Suppressor macrophage treated with lipopolysaccharide for 1 hour (primary cell): ENCODE data around the gene PPIH.
"Not testable (repeated sequence)": the region's sequence is repeated elsewhere in the genome, so short reads cannot be mapped to it uniquely, and the experiment has no call there.

Experiments
- DNase-seq, 3 donors: peaks; one replicate each; pipeline ENCODE4 v3.0.0-alpha.2; 2020 to 2022

The PPIH gene

DNA sequence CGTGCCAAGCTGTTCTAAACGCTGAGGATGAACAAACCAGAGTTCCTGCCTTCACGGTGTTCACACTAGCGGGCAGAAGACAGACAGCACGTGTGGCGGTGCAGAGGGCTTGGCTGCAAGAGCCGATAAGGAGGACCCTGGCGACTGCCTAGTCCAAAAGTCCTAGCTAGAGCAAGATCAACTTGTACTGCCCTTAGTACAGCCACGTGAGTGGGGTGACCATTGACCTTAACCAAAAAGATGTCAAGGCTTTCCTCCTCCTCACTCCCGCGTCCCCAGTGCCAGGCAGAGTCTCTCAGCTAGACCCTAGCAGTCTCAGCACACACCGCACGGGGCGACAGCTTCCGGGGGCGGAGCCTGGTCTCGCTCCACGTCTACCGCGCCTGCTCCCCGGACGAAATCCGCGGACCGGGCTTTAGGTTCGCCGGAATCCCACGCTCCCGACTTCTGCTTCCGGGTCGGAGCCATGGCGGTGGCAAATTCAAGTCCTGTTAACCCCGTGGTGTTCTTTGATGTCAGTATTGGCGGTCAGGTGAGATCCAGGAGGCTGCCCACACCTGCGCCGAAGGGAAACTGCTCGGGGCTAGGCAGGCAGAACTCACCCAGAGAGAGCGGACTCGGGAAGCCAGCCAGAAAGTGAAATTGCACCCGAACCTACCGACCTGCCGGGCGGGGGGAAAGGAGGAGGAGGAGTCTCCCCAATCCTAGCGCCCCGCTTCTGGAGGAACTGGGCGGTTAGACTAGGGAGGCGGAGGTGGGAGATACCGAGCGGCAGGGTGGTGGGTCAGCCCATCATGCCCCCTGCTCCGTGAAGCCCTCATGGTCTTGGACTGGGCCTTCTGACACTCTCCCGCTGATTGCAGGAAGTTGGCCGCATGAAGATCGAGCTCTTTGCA, at the start of gene PPIH:
Gene PPIH, plus strand, starts transcription at position 443 of the 896 bp plus-strand sequence. Its CDS starts 24 bp downstream, at position 467.
- DNase-seq: peak; percentile 95 to 97 (median 97)

DNA sequence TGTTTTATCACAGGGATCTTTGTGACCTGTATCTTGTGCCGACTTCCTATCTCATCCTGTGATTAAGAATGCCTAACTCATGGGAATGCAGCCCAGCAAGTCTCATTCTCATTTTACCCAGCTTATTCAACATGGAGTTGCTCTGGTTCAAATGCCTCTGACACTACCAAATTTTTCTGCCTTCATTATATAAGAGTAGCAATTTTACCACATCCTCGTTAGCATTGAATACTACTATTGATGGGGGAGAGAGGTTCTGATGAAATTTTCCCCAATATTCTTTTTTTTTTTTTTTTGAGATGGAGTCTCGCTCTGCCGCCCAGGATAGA, 44.5 kb upstream of the PPIH start:
- DNase-seq: no peak

DNA sequence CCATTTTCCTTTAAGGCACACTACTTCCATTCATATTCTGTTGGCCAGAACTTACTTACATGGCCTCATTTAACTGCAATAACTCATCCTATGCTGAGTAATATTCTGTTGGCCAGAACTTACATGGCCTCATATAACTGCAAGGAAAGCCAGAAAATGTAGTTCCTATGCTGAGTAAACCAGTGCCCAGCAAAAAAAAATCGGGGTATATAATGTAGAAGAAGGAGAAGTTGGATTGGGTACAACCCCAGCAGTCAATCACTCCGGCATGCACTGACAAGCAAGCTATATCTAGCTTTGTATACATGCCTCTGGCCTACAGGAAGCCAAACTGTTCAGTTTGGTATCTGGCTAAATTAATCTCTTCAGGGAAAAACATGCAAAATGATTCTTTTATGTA, 39.4 kb upstream of the PPIH start:
- DNase-seq: no peak

DNA sequence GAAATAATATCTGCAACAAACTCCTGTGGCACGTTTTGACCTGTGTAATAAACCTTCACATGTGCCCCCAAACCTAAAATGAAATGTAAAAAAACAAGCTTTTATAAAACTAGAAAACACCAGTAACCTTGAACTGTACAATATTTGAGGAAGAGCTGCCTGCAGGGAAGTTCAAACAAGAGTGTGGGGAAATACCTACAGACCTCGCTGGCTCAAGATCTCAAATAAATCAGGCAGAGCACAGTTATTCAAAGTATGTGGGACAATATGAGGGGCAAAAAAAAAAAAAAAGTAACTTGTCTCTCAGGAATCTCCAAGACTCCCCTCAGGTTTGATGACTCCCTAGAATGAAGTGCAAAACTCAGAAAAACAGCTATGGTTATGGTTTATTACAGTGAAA, 37.9 kb upstream of the PPIH start:
- DNase-seq: no peak

DNA sequence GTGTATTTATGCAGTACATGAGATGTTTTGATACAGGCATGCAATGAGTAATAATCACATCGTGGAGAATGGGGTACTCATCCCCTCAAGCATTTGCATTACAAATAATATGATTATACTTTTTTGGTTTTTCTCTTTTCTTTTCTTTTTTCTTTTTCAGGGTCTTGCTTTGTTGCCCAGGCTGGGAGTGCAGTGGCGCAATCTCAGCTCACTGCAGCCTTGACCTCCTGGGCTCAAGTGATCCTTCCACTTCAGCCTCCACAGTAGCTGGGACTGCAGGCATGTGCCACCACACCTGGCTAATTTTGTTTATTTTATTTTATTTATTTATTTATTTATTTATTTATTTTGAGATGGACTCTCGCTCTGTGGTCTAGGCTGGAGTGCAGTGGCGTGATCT, 37.0 kb upstream of the PPIH start:
- not testable (repeated sequence) for DNase-seq

DNA sequence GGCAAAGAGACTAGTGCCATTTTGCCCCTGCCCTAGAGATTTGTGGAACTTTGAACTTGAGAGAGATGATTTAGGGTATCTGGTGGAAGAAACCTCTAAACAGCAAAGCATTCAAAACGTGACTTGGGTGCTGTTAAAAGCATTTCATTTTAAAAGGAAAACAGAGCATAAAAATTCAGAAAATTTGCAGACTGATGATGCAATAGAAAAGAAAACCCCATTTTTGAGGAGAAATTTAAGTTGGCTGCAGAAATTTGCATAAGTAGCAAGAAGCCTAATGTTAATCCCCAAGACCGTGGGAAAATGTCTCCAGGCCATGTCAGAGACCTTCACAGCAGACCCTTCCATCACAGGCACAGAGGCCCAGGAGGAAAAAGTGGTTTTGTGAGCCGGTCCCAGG, 31.0 kb upstream of the PPIH start:
- not testable (repeated sequence) for DNase-seq

DNA sequence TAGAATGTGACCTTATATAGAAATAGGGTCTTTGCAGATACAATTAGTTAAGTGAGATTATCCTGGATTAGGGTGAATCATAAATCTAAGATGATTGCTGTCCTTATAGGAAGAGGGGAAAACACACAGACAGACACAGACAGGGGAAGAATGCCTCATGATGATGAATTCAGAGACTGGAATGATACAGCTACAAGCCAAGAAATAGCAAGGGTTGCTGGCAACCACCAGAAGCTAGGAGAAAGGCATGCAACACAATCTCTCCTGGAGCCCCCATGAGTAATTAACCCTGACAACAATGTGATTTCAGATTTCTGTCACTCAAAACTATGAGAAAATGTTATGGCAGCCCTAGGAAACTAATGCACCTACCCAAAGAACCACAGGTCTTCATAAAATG, 19.1 kb upstream of the PPIH start:
- no peak for DNase-seq

DNA sequence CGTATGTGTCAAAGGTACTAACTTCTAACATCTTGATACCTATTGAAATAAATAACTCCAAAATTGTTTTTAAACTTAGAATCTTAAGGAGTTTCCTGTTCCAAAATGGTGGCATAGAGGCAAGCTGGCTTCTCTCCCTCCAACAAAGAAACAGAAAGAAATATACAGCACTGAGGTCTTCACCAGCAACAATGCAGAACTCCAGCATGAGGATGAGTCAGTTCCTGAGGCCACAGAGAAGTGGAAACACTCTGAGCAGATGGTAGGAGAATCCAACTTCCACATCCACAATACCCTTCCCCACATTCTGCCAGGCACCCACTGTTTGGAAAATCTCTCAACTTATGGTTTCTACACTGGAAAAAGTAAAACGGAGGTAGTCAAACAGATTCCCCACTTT, 12.2 kb upstream of the PPIH start:
- DNase-seq: peak; percentile 67 to 77 (median 77)

DNA sequence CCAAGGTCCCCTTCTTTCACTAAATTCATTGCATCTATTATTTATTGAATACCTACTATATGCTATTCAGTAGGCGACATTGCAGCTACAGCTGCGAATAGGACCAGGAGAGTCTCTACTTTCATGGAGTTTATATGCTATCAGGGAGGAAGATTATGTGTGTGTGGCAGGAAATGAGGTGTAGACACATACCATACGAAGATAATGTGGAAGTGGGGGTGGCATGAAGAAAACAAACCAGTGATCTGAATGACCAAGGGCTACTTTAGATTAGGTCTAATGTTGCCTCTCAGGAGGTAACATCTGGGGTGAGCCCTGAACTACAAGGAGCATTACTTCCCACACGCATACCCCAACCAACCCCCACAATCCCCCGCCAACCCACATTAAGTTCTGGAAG, 1.0 kb upstream of the PPIH start:
- DNase-seq: no peak

DNA sequence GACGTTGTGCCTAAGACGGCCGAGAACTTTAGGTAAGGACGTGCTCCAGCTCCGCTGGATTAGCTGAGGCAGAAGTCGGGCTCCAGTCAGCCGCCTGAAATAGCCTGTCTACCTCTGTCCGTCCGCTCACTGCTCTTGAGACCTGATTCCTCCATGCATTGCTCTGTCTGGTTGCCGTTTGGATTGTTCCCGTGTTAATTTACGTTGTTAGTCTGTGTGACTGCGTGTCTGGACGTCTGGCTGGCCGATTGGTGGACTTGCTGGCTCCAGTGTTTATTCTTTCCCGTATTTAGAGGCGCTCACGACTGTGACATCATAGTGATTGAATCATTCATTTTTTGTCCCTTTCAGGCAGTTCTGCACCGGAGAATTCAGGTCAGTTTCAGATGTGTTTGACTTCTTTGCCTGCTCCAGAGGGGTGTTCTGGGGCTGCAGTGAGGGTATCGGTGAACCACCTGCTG, 684 bp downstream of the PPIH start:
- peak; percentile 11 to 37 (median 27) for DNase-seq

DNA sequence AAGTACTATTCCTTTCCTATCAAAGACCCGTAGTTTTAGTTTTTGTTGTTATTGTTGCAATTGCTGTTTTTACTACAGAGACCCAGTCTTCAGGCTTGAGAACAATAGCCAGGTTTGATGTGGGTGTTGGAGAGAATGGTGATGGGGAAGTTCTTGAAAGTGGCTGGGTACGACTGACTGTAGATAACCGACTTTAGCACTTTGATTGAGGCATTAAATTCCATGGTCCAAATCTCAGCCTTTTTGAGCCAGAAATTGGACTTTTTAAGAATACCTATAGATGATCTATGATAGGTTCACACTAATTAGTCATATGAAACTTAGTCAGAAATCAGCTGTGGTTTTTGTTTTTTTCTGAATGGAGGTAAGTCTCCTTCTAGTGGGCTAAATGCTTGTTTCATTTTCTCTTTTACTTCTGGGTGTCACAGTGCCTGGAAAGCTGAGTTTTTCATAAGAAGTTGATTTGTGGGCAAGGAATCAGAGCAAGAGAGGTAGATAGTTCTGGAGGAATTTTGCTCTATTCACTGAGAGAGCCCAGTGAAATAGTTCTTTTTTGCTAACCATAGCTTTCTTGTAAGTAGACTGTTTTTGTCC, 2.8 kb downstream of the PPIH start:
- DNase-seq: no peak

DNA sequence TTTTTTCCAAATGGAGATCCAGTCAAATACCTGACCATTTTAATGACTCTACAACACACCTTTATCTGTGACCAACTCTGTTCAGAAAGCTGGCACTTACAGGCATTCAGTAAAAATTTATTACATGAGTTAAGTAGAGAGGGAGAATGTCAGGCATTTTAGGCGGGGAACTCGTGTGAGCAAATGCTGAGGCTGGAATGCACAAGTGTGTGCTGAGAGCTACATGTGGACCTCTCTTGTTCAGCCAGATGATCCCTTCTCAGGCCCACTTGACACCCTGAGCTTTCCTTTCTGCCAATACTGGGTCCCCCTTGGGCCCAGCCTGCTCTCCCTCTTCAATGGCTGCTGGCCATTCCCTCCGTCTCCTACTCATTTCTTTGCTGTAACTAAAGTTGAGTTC, 11.7 kb downstream of the PPIH start:
- DNase-seq: no peak

DNA sequence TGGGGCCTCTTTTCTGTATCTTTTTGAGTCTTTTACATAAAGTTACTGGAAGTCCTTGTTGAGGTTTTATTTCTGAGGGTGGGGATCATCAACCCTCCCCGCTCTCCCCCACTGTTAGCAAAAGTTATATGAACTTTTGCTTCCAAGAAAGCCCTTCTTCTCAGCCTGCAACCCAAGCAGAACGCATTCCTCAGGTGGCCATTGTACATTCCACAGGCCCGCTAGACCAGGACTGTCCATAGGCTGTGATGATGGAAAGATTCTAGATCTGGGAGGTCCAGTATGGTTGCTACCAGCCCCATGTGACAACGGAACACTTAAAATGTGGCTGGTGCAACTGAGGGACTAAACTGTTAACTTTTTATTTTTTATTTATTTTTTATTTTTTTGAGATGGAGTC, 12.2 kb downstream of the PPIH start:
- no peak for DNase-seq

DNA sequence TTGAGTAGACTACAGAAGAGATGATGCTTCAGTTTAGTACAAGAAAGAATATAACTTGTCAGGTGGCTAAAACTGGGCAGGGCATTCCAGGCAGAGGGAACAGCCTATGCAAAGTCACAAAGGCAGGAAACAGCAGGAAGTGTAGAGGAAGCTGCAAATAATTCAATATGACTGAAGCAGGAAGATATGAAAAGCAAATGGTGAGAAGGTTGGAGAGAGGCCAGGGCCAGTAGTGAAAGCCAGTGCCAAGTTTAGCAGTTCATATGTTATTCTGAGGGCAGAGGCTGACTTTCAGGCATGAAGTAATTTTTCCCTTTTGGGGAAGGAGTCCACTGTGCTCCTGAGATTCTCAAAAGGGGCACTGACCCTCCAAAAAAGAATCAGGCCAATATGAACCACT, 16.0 kb downstream of the PPIH start:
- no peak for DNase-seq

DNA sequence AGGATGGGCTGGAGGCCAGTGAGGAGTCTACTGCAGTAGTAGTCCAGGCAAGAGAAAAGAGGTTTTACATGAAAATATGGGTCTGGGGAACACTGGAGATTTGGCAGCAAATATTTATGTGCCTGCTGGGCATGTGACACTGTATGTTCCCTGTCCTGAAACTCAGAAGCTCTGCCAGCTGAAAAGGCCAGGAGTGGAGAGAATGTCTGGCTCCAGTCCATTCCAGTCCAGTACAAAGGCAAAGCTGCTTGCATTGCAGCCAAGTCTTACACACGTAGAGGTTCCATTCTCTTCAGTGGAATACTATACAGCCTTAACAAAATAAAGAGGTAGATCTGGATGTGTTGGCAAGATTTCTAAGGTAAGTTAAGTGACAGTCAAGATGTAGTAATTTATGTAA, 16.5 kb downstream of the PPIH start:
- DNase-seq: no peak

DNA sequence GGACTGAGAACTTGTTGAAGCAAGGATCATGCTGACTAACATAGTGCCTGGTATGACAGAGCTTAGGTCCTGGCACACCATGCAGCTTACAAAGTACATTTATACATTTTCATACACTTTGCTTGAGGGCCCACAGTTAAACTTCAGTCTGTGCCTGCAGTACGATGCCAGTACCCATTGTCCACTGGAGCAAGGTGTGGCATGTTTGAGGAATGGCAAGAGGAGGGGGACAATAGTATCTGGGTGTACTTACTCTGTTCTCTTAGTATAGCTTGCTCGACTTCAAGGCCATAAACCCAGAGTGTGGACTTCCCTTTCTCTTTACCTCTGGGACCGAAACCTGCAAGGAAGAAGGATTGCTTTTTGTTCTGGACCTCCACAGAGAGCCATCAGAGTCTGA, 17.2 kb downstream of the PPIH start:
- no peak for DNase-seq

DNA sequence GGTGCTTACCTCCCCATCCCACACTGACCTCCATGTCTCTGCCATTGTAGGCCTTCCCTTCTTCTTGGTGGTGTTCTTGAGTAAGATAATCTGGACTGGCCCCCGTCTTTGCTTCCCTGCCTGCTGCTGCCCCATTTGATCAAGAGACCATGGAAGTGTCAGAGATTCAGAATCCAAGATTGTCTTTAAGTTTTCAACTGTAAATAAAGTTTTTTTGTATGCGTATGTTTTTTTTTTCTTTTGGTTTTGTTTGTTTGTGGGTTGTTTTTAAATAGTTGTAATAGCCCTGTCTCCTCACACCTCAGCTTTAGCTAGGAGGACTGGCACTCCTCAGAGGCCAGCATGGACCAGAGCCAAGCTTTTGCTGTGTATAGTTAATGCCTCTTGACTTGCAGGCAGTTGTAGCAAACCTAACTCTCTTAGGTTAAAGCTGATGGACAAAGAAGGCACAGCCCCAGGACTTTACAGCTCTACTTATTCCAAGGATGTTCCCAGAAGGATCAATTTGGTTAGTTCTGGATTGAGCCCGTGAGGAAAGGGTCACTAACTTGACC, 18.4 kb downstream of the PPIH start:
- DNase-seq: no peak

DNA sequence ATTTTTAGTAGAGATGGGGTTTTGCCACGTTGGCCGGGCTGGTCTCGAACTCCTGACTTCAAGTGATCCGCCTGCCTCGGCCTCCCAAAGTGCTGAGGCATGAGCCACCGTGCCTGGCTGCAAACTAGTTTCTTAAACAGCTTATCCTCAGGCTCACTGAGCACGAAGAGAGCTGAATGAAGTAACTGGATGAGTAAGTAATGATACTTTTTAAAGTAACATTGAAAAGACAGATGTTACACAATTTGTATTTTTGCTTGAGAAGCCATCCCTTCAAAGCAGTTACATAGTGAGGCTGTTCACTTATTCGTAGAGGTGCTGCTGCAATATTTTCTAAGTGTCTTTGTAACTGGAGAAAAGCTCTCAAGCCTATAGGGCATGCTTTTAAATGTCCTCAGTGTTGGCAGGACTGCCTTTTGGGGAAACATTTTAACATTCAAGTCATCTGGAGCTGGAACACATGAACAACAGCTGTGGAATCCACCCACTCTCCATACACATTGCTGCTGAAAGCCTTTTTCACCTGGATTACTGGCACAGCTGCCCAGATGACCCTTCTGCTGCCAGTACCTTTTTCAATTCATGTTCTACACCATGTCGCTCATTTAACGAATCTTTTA, 21.3 kb downstream of the PPIH start:
- DNase-seq: peak in 1 of 3 donors; percentile 10

DNA sequence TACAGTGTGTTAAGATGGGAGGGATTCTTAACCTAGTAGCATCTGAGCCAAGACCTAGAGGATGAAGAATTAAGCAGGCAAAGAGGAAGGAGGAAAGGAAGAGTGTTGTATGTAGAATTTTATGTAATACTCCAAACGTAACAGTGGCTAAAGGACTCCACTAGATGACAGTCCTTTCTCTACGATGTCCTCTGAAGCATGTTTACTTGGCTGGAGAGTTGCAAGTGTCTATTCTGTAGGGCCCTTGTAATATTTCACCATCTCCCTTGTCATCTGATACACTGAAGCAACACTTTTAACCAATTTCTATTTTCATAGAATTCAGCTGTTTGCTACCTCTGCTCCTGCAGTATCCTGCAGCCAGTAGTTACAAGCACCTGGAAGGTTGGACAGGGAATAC, 21.8 kb downstream of the PPIH start:
- no peak for DNase-seq

DNA sequence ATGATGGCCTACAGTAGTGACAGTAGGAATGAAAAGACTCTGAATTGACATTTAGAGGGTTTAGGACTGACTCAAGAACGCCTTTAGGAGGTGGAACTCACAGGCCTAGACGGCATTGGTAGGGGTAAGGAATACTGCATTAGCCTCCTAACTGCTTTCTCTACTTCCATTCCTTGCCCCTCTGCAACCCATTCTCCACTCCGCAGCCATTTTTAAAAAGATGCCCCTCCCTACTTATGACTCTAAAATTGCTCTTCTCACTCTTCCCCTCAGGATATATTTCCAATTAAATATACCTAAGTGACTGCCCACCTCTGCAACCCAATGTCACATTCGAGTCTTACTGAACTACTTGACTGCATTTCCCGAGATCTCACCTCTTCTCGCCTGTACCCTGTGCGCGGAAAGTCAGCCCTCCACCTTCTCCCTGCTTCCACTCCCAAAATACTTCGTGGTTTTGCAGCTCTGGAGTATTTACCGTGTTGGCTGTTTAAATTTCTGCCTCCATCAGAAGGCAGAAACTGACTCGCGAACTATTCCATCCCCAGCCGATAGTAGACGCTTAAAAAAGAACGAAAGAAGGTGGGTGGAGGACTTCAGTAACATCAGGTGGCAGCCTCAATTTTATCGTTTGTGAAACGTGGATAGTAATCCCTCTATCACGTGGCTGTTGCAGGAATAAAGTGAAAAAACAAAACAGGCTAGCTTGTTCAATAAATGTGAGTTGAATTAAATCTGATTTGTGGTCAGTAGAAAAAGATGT, 22.9 kb downstream of the PPIH start:
- peak in 2 of 3 donors; percentile 21 to 27 for DNase-seq

DNA sequence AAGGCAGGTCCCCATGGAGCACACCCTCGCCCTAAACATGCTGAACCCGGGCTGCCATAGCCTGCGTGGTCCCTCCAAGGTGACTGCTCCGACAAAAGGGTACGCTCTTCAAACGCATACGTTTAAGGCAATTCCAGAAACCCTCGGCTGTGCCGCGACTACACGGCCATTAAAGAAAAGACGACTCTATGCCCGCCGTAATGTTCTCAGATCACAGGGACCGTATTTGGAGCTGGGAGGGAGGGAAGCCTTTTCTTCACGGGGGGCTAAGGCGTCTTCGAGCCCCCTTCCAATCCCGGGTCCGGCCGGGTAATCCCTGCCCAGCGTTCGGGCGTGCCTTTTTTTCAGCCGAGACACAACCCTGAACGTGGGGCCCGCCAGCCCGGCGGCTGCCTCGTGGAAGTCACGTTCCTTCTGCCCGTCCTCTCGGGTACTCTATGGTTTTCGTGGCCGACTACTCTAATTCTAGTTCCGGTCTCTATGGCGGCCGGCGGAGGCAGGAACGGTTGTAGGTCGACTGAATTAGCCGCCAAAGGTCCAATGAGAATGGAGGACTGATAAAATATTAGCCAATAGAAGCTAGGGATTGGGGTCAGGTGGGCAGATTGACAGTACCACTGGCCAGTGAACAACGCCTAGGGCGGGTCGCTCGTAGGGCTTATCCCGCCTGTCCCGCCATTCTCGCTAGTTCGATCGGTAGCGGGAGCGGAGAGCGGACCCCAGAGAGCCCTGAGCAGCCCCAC, 23.7 kb downstream of the PPIH start, which contains the start of gene YBX1:
Gene YBX1, plus strand, starts transcription at position 678 of the 743 bp plus-strand sequence. CDS start 148 bp downstream, outside the sequence.
- peak; percentile 96 to 99 (median 99) for DNase-seq

DNA sequence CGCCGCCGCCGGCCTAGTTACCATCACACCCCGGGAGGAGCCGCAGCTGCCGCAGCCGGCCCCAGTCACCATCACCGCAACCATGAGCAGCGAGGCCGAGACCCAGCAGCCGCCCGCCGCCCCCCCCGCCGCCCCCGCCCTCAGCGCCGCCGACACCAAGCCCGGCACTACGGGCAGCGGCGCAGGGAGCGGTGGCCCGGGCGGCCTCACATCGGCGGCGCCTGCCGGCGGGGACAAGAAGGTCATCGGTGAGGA, 24.2 kb downstream of the PPIH start:
- DNase-seq: not testable (repeated sequence)
